ENCODE results near the gene DEFB118. TPM values are rescaled to one million over a fixed set of nuclear protein-coding genes. Genes with fewer than 3 reads are reported as not detected.

The DEFB118 gene
- total RNA-seq, 1 experiment from 2014 or later: not detected

DNA sequence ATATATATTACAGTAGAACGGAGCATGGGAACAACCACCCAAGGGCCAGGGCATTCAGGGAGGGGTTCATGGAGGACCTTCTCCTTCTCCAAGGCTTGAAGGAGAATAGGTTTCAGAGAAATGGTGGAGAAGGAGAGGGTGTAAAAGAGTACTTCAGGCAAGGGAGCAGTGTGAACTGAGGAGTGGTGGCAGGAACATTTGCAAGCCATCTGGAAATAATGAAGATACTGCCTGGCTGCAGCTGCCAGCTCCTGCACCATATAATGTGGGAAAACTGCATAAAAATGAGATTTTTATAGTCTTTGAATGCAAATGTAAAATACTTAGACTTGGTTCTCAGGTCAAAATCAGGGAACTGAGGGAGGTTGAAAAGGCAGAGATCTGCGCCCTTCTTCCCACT lies 47.3 kb downstream of the DEFB118 start:
- Histone ChIP-seq H2BK120ac (ENCODE audit: low read depth, low read length, poor library complexity, severe bottlenecking) (no peak overlapping the region), H2AFZ (ENCODE audit: low read length) (no peak overlapping the region), H2BK12ac (ENCODE audit: insufficient read length, low read depth, low read length) (no peak overlapping the region), H3K23ac (ENCODE audit: insufficient read length, low read depth, low read length) (no peak overlapping the region), H2BK15ac (ENCODE audit: low read depth, low read length) (no peak overlapping the region), H3K4me2 (ENCODE audit: insufficient read depth, insufficient read length, low read length) (no peak overlapping the region), H3K23me2 (ENCODE audit: insufficient read length, low read depth, low read length, poor library complexity, severe bottlenecking) (no peaks in the 10 kb centered on the region), H3T11ph (ENCODE audit: low read length) (no peak overlapping the region), H2BK20ac (ENCODE audit: low read depth, low read length, poor library complexity, severe bottlenecking) (no peak overlapping the region), H4K91ac (ENCODE audit: insufficient read length, low read depth, low read length) (no peak overlapping the region), H3K4ac (ENCODE audit: low read depth, low read length) (no peak overlapping the region), H3K27me3 (ENCODE audit: insufficient read depth, low read length) (no peaks in the 10 kb centered on the region), H3K18ac (ENCODE audit: insufficient read length, low read depth, low read length) (no peak overlapping the region), H3K79me1 (ENCODE audit: insufficient read depth, low read depth, low read length, poor library complexity, severe bottlenecking) (no peaks in the 10 kb centered on the region), H3K9me3 (ENCODE audit: control insufficient read depth, low read depth, low read length) (peaks cover 84% of the 10 kb centered on the region), H3K27ac (ENCODE audit: insufficient read length, low read depth, low read length) (no peak overlapping the region), H3K9ac (ENCODE audit: extremely low read depth, insufficient read length, low read length) (no peak overlapping the region), H4K5ac (ENCODE audit: insufficient read length, low read depth, low read length) (no peak overlapping the region), H3K4me1 (ENCODE audit: insufficient read depth, low read length) (no peaks in the 10 kb centered on the region), H2BK5ac (ENCODE audit: insufficient read length, low read length) (no peak overlapping the region), H3K56ac (ENCODE audit: insufficient read length, low read depth, low read length) (no peak overlapping the region), H4K20me1 (ENCODE audit: control insufficient read depth, insufficient read depth, insufficient read length) (no peaks in the 10 kb centered on the region), H2AK5ac (ENCODE audit: insufficient read length, low read length) (no peak overlapping the region), H4K8ac (replicated peaks; ENCODE audit: insufficient read length, low read depth, low read length) (no peak overlapping the region), H3K14ac (ENCODE audit: insufficient read depth, low read length) (no peak overlapping the region), H3K79me2 (ENCODE audit: insufficient read depth, low read length) (no peaks in the 10 kb centered on the region)
- Mint-ChIP-seq H3K27ac (no peak overlapping the region), H3K27me3 (ENCODE audit: low read depth) (peaks cover 9% of the 10 kb centered on the region), H3K9me3 (peaks cover 94 to 97% of the 10 kb centered on the region in 2 experiments), H3K4me1 (no peaks in the 10 kb centered on the region), H3K36me3 (ENCODE audit: insufficient read depth in 1 of 3, low read depth in 3 of 3) (peaks cover 0 to 36% (median 13%) of the 10 kb centered on the region in 3 experiments; a peak in 5 of 7 replicates), H3K4me3 (no peak overlapping the region)
- no peak for DNase-seq
- no CpG with 5 or more reads among the region's 2 CpGs for WGBS (ENCODE audit: extremely low coverage, insufficient read length, low lambda C conversion rate)
- TF ChIP-seq, protein P1, sequence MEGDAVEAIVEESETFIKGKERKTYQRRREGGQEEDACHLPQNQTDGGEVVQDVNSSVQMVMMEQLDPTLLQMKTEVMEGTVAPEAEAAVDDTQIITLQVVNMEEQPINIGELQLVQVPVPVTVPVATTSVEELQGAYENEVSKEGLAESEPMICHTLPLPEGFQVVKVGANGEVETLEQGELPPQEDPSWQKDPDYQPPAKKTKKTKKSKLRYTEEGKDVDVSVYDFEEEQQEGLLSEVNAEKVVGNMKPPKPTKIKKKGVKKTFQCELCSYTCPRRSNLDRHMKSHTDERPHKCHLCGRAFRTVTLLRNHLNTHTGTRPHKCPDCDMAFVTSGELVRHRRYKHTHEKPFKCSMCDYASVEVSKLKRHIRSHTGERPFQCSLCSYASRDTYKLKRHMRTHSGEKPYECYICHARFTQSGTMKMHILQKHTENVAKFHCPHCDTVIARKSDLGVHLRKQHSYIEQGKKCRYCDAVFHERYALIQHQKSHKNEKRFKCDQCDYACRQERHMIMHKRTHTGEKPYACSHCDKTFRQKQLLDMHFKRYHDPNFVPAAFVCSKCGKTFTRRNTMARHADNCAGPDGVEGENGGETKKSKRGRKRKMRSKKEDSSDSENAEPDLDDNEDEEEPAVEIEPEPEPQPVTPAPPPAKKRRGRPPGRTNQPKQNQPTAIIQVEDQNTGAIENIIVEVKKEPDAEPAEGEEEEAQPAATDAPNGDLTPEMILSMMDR (conservative IDR thresholded peaks at IDR 0.05): no peak

Measured in H9 (cell line).